ENCODE data around the gene AKAP13. TPM values are rescaled to one million over a fixed set of nuclear protein-coding genes. Genes with fewer than 3 reads are reported as not detected.

AKAP13 gene
- total and polyA plus RNA-seq, 2 donors (not counting 1 experiment from before 2014, with no cell fraction given) = 73.8 to 358 TPM

DNA sequence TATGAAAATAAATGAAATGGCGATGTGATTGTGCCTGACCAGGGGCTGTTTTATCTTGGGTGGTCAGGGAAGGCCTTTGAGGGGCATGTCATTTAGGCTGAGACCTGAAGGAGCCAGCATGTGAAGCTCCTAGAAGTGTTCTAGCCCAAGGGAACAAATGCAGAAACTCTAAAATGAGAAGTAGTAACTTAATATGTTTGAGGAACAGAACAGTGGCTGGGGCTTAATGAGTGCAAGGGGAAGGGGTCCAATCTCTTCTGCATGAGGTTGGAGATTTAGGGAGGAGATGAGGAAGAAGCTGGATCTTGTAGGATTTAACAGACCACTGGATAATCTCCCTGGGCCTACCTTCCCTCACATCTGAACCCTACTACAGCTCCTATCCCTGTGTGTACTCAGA is 110.5 kb downstream of the AKAP13 start:
- Histone ChIP-seq H3K27me3 (replicated peaks in 1 of 4; ENCODE audit: control extremely low read depth in 1 of 4, control insufficient read depth in 3 of 4, insufficient read depth in 4 of 4, low read length in 3 of 4) (no peaks in the 10 kb centered on the region), H3K4me3 (ENCODE audit: control extremely low read depth in 1 of 5, extremely low read depth in 1 of 5, insufficient read depth in 1 of 5, low read depth in 2 of 5, low read length in 4 of 5) (no peak overlapping the region), H3K9ac (ENCODE audit: low read length) (peak overlapping the region; percentile 5), H4K20me1 (ENCODE audit: control insufficient read depth, insufficient read depth, low read length, poor library complexity, severe bottlenecking) (peaks cover 76% of the 10 kb centered on the region), H3K9me3 (ENCODE audit: control extremely low read depth in 1 of 3, control insufficient read depth in 2 of 3, insufficient read depth in 1 of 3, low read length in 2 of 3) (no peaks in the 10 kb centered on the region), H2AFZ (ENCODE audit: insufficient read depth, low read depth, low read length, poor library complexity, severe bottlenecking) (no peak overlapping the region), H3K79me2 (ENCODE audit: control insufficient read depth, insufficient read depth, low read length) (peaks cover 94% of the 10 kb centered on the region), H3K4me2 (replicated peaks; ENCODE audit: low read depth, low read length, poor library complexity, severe bottlenecking) (no peak overlapping the region), H3K36me3 (replicated peaks in 1 of 2; ENCODE audit: control extremely low read depth in 1 of 2, control insufficient read depth in 1 of 2, extremely low read depth in 1 of 2, insufficient read depth in 2 of 2, low read length in 1 of 2) (peaks cover 2 to 26% of the 10 kb centered on the region in 2 experiments), H3K27ac (ENCODE audit: low read length in 2 of 2) (peak overlapping the region in 1 of 2 donors; percentile 37), H3K4me1 (ENCODE audit: control insufficient read depth in 2 of 2, insufficient read depth in 2 of 2, low read length in 2 of 2) (peaks cover 36 to 43% of the 10 kb centered on the region in 2 donors)
- intact Hi-C loops (cut with micrococcal nuclease) = no loop called here
- ChIA-PET POLR2A (no interaction called here), CTCF (interaction anchor here (0.9 to 4.8 kb wide), 10 partner anchors 14 to 201 kb away, joined by 3 to 30 read pairs (median 4); no protein-coding TSS in a partner anchor)
- ATAC-seq (ENCODE audit: low read depth) (no peak), DNase-seq (no peak)
- 100% methylated on average over 1 of the region's 1 CpG for WGBS (ENCODE audit: insufficient coverage)
- H3K27ac Mint-ChIP-seq = peak overlapping the region; percentile 39
- H3K9me3 Mint-ChIP-seq (ENCODE audit: insufficient read depth) = no peaks in the 10 kb centered on the region
- peaks cover 80% of the 10 kb centered on the region for H3K4me1 Mint-ChIP-seq
- TF ChIP-seq CTCF (IDR thresholded peaks at IDR 0.05) (no peak), EZH2 (IDR thresholded peaks at IDR 0.05; ENCODE audit: borderline replicate concordance, insufficient read depth, low read depth, low read length, poor library complexity, severe bottlenecking) (no peak)
- no peaks in the 10 kb centered on the region for H3K27me3 Mint-ChIP-seq
- H3K4me3 Mint-ChIP-seq = no peak overlapping the region

GRCh38 chr15:85491691-85492090 is 111.3 kb downstream of the AKAP13 start:
- Histone ChIP-seq H3K4me3 (ENCODE audit: control extremely low read depth in 1 of 5, extremely low read depth in 1 of 5, insufficient read depth in 1 of 5, low read depth in 2 of 5, low read length in 4 of 5) (no peak overlapping the region), H3K79me2 (ENCODE audit: control insufficient read depth, insufficient read depth, low read length) (peaks cover 95% of the 10 kb centered on the region), H3K4me2 (replicated peaks; ENCODE audit: low read depth, low read length, poor library complexity, severe bottlenecking) (no peak overlapping the region), H3K9ac (ENCODE audit: low read length) (no peak overlapping the region), H3K4me1 (ENCODE audit: control insufficient read depth in 2 of 2, insufficient read depth in 2 of 2, low read length in 2 of 2) (peaks cover 36 to 42% of the 10 kb centered on the region in 2 donors), H3K27me3 (replicated peaks in 1 of 4; ENCODE audit: control extremely low read depth in 1 of 4, control insufficient read depth in 3 of 4, insufficient read depth in 4 of 4, low read length in 3 of 4) (no peaks in the 10 kb centered on the region), H3K36me3 (replicated peaks in 1 of 2; ENCODE audit: control extremely low read depth in 1 of 2, control insufficient read depth in 1 of 2, extremely low read depth in 1 of 2, insufficient read depth in 2 of 2, low read length in 1 of 2) (peaks cover 2 to 23% of the 10 kb centered on the region in 2 experiments), H3K9me3 (ENCODE audit: control extremely low read depth in 1 of 3, control insufficient read depth in 2 of 3, insufficient read depth in 1 of 3, low read length in 2 of 3) (no peaks in the 10 kb centered on the region), H4K20me1 (ENCODE audit: control insufficient read depth, insufficient read depth, low read length, poor library complexity, severe bottlenecking) (peaks cover 77% of the 10 kb centered on the region), H2AFZ (ENCODE audit: insufficient read depth, low read depth, low read length, poor library complexity, severe bottlenecking) (no peak overlapping the region), H3K27ac (ENCODE audit: low read length in 2 of 2) (no peak overlapping the region)
- no peak overlapping the region for H3K4me3 Mint-ChIP-seq
- H3K27me3 Mint-ChIP-seq = no peaks in the 10 kb centered on the region
- TF ChIP-seq EZH2 (IDR thresholded peaks at IDR 0.05; ENCODE audit: borderline replicate concordance, insufficient read depth, low read depth, low read length, poor library complexity, severe bottlenecking) = no peak
- no peak for TF ChIP-seq CTCF (IDR thresholded peaks at IDR 0.05)
- ATAC-seq (ENCODE audit: low read depth) (no peak), DNase-seq (peak; percentile 26)
- H3K9me3 Mint-ChIP-seq (ENCODE audit: insufficient read depth) = no peaks in the 10 kb centered on the region
- intact Hi-C loops (cut with micrococcal nuclease) = no loop called here
- H3K4me1 Mint-ChIP-seq = peaks cover 79% of the 10 kb centered on the region
- ChIA-PET CTCF (interaction anchor here (1.1 to 4.8 kb wide), 4 partner anchors 13 to 179 kb away, joined by 3 to 30 read pairs (median 4); no protein-coding TSS in a partner anchor), POLR2A (no interaction called here)
- peak overlapping the region; percentile 8 for H3K27ac Mint-ChIP-seq
- 83% methylated on average over 3 of the region's 4 CpGs for WGBS (ENCODE audit: insufficient coverage)

Data from B cell (primary cell).